Activated CD4-positive, alpha-beta T cell treated with anti-CD3 and anti-CD28 coated beads for 1 hour (primary cell): Measurements from ENCODE around the gene STEAP1B.

Experiments
- DNase-seq: peaks from one replicate; pipeline ENCODE4 v3.0.0-alpha.2; 2020

STEAP1B gene

GRCh38 chr7:22427104-22427503 is 72.9 kb downstream of the STEAP1B start:
- no peak for DNase-seq

GRCh38 chr7:22426463-22427094 is 73.4 kb downstream of the STEAP1B start:
- no peak for DNase-seq

- DNase-seq = no peak
These were observed 74.6 kb downstream of the STEAP1B start for GRCh38 chr7:22425361-22425760.

DNA sequence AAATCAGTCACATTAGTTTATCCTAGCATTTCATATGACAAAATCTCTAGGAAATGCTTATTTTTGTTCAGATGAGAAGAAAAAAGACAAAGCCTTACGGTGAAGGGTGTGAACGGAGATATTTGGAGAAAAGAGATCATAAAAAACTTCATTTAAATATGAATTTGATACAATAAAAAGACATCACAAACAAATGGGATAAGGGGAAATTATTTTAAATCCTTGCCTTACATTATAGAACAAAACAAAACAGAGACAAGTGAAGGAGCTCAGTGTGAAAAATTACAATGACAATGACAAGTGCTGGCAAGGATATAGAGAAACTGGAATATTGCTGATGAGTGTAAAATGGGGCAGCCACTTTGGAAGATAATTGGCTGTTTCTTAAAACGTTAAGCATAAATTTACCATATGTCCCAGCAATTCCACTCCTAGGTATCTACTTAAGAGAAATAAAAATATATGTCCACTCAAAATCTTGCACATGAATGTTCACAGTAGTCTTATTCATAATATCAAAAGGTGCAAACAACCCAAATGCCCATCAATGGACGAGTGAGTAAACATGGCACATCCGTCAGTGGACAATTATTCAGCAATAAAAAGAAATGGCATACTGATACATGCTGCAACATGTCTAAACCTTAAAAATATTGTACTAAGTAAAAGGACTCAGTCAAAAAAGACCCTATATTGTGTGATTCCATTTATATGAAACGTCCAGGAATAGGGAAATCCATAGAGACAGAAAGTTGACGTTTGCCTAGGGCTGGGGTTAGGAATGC is 77.0 kb downstream of the STEAP1B start:
- no peak for DNase-seq

DNA sequence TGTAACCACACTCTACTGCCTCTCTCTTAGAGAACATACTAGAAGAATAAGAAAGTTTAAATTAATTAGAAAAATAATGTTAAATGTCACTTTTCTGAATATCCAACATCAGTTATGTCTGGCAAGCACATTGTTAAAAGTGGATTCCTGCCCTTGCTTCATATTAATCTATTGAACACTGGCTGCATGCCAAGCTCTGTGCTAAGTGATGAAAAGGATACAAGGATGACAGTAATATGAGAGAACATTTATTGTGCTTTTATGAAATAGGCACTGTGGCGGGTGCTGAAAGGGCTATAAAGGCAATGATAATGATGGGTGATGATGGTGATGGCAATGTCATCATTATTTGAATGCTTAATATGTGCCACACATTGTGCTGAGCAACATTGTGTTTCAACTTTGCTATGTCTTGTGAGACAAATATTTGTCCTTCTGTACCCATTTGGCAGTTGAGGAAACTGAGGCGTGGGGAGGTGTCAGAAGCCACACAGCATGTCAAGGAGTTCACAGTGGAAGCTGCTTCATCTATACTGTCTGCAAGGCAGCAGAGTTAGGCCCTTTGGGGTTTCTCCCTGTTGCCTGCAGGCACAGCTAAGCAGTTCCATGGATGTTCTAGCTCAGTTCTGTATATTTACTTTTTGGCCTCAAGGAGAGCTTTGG is 78.9 kb downstream of the STEAP1B start:
- DNase-seq = no peak

GRCh38 chr7:22420008-22420407 is 80.0 kb downstream of the STEAP1B start:
- DNase-seq = no peak

DNA sequence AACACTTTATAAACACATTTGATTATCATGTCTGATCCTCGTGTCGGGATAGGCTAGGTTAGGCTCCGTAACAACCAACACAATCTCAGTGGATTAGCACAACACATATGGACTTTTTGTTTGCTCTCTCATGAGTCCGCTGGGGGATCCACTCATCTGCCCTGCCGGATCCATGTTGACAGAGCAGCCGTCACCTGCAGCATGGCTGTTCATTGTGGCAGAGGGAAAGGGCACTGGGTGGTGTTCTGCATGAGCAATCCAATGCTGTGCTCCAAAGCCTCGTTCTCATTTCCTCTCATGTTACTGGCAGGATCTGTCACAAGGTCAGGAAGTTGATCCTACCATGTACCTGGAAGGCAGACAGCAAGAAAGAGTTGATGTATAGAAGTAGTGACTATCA is 80.5 kb downstream of the STEAP1B start:
- DNase-seq = no peak

GRCh38 chr7:22418251-22419046 is 81.5 kb downstream of the STEAP1B start:
- DNase-seq = no peak

- no peak for DNase-seq
These were observed 82.1 kb downstream of the STEAP1B start for GRCh38 chr7:22417841-22418240.

- no peak for DNase-seq
These were observed 82.6 kb downstream of the STEAP1B start for GRCh38 chr7:22417349-22417748.

DNA sequence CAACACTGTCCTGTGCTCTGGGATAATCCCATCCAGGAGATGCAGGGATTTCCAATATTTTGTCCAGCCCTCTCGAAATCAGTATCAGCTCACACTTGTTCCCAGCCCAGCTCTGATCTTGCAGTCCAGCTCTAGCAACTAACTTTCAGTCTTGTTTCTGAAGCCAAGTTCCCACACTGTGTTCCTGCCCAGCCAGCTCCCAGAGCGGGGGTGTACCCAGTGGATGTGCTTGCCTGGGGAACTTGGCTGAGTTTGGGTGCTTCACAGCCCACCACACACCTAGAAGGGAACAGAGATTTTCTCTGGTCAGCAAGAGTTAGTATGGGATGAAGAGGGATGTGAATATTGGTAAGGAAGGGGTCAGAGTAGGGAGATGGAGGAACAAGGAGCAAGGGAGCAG is 85.6 kb downstream of the STEAP1B start:
- DNase-seq = no peak

GRCh38 chr7:22413211-22413610 is 86.8 kb downstream of the STEAP1B start:
- DNase-seq = no peak

- no peak for DNase-seq
These were observed 87.9 kb downstream of the STEAP1B start for GRCh38 chr7:22411977-22412693.

- no peak for DNase-seq
These were observed 93.3 kb downstream of the STEAP1B start for GRCh38 chr7:22406715-22407114.

- DNase-seq = no peak
These were observed 95.5 kb downstream of the STEAP1B start for GRCh38 chr7:22404421-22405023.

- no peak for DNase-seq
These were observed 96.6 kb downstream of the STEAP1B start for GRCh38 chr7:22403344-22403743.

DNA sequence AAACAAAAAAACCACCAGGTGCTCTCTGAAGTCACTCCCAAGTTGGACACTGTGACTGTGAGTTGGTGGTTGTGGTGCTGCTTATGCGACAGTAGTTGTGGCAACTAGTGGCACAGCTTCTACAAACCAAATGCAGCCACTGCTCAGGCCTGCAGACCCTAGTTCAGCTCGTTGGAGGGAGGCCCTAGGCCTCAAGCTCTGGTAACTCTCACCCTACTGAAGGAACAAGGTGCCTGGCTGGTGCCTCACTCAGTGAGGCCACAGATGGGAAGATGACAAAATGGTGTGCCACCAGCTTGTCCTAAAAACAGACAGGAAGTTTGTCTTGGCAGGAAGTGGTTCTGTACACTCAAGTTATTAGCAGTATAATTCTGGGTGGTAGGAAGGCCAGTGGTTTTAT is 97.7 kb downstream of the STEAP1B start:
- DNase-seq = no peak

- no peak for DNase-seq
These were observed 98.9 kb downstream of the STEAP1B start for GRCh38 chr7:22400936-22401553.

DNA sequence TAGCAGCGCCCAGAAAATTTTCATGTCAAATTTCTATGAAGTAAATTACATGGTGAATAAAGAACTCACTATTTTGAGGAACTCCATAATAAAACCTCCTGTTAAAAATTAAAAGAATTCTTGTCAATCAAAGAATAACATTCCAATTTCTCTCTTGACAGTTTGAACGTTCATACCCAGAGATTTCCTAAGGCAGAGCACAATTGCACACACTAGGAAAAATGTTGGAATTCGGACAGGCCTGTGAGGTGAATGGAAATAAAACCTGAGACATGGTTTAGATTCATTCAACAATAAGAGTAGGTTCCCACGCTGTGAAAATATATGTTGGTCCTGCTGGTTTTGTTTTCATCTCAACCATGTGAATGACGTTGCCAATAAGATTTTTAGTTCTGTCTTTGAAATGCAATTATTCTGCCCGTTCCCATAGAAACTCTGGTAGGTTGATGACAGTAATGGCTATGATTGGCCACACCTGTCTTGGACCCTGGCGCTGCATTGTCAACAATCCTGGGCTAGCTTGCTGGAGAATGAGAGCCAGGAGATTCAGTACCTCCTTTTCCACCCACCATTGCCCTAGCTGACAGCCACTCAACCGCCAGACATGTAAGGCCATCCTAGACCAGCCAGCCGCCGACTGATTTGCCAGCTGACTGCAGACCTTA is 99.7 kb downstream of the STEAP1B start:
- no peak for DNase-seq

GRCh38 chr7:22399546-22399945 is 100.4 kb downstream of the STEAP1B start:
- no peak for DNase-seq

- DNase-seq = no peak
These were observed 100.9 kb downstream of the STEAP1B start for GRCh38 chr7:22399091-22399490.
